ENCODE data around the gene ATXN7.

The ATXN7 gene

DNA sequence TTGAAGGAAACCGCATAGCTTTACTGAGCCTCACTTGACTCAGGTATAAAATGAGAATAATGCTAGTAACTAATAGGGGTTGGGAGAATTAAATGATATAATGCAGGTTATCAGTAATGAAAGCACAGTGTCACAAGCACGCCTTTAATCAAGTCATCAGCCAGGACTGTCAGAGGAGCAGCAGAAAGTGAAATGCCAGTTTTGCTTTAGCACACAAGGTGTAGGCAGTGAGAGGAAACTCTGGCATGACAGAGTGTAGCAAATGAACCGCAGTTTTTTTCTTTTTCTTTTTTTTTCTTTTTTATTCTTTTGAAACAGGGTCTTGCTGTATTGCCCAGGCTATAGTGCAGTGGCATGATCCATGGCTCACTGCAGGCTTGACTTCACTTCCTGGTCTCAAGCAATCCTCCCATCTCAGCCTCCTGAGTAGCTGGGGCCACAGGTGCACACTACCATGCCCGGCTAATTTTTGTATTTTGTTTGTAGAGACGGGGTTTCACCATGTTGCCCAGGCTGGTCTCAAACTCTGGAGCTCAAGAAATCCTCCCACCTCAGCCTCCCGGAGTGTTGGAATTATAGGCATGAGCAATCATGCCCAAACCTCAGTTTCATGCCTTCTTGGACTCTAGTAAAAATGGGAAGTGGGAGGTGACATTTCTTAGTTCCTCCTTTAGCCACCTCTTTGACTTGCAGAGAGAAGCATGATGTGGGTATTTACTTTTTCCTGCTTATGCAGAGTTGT is 58.2 kb downstream of the ATXN7 start:
- TF ChIP-seq, protein P1, sequence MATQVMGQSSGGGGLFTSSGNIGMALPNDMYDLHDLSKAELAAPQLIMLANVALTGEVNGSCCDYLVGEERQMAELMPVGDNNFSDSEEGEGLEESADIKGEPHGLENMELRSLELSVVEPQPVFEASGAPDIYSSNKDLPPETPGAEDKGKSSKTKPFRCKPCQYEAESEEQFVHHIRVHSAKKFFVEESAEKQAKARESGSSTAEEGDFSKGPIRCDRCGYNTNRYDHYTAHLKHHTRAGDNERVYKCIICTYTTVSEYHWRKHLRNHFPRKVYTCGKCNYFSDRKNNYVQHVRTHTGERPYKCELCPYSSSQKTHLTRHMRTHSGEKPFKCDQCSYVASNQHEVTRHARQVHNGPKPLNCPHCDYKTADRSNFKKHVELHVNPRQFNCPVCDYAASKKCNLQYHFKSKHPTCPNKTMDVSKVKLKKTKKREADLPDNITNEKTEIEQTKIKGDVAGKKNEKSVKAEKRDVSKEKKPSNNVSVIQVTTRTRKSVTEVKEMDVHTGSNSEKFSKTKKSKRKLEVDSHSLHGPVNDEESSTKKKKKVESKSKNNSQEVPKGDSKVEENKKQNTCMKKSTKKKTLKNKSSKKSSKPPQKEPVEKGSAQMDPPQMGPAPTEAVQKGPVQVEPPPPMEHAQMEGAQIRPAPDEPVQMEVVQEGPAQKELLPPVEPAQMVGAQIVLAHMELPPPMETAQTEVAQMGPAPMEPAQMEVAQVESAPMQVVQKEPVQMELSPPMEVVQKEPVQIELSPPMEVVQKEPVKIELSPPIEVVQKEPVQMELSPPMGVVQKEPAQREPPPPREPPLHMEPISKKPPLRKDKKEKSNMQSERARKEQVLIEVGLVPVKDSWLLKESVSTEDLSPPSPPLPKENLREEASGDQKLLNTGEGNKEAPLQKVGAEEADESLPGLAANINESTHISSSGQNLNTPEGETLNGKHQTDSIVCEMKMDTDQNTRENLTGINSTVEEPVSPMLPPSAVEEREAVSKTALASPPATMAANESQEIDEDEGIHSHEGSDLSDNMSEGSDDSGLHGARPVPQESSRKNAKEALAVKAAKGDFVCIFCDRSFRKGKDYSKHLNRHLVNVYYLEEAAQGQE (IDR thresholded peaks at IDR 0.05; ENCODE audit: insufficient read depth in 1 of 2, low read depth in 2 of 2, low read length in 2 of 2): no peak
- no peak for TF ChIP-seq SIN3A (IDR thresholded peaks at IDR 0.05; ENCODE audit: borderline replicate concordance, insufficient read depth, low read length)
- TF ChIP-seq TAF1 (IDR thresholded peaks at IDR 0.05; ENCODE audit: borderline replicate concordance, insufficient read depth, low read length): no peak
- TF ChIP-seq FOXP2 (optimal IDR thresholded peaks at IDR 0.05; ENCODE audit: borderline replicate concordance, extremely low read depth, extremely low read length, insufficient read depth): no peak
- TF ChIP-seq POLR2AphosphoS5 (IDR thresholded peaks at IDR 0.05; ENCODE audit: low read depth, low read length): no peak

DNA sequence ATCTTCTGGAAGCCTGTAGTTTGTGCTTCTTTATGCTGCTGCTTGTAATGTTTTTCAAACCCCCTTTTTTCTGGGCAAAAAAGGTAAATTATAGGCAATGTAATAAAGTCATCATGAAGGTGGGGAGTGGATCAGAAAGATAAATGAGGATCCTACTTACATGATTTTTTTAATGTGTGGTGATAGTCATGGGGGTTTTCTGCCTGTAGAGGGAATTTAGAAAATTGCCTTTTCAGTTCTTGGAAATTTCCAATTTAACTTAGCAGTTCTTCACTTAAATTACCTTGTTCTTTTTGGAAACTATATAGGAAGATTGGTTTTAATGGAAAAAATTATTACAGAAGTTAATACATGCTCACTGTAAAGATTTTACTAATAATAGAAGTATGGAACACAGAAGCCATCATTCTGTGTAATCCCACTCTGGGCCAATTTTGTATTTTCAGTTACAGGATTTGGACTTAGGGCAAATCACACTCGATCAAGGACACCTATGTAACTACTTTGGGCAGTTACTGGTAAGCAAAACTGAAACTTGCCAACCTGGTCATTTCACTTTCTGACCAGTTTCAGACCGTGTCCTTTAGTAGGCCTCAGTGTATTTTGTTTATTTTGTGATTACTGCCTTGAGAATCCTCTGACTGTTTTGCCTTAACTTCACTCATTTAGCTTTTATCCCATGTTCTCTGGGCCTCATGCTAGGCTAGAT is 59.0 kb downstream of the ATXN7 start:
- TF ChIP-seq, protein P1 (IDR thresholded peaks at IDR 0.05; ENCODE audit: insufficient read depth in 1 of 2, low read depth in 2 of 2, low read length in 2 of 2): no peak
- TF ChIP-seq POLR2AphosphoS5 (IDR thresholded peaks at IDR 0.05; ENCODE audit: low read depth, low read length) (no peak), SIN3A (IDR thresholded peaks at IDR 0.05; ENCODE audit: borderline replicate concordance, insufficient read depth, low read length) (no peak), FOXP2 (optimal IDR thresholded peaks at IDR 0.05; ENCODE audit: borderline replicate concordance, extremely low read depth, extremely low read length, insufficient read depth) (no peak), TAF1 (IDR thresholded peaks at IDR 0.05; ENCODE audit: borderline replicate concordance, insufficient read depth, low read length) (no peak)

DNA sequence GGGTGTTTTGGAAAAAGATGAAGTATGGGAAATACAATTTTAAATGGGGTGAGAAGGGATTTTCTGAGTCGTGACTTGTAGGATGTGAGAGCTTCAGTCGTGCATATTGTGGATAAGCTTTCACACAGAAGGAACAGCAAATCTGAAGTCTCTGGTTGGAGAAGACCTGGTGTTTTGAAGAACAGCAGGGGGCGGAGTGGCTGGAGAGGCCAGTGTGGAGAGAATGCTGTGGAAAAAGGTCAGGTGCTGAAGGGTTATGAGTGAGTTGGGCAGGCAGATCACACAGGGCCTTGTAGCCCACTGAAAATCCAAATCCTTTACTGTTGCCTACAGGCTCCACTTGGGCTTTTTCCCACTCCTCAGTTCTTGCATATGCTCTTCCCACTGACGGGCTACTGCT is 62.6 kb downstream of the ATXN7 start:
- TF ChIP-seq FOXP2 (optimal IDR thresholded peaks at IDR 0.05; ENCODE audit: borderline replicate concordance, extremely low read depth, extremely low read length, insufficient read depth) (no peak), POLR2AphosphoS5 (IDR thresholded peaks at IDR 0.05; ENCODE audit: low read depth, low read length) (no peak), SIN3A (IDR thresholded peaks at IDR 0.05; ENCODE audit: borderline replicate concordance, insufficient read depth, low read length) (no peak), TAF1 (IDR thresholded peaks at IDR 0.05; ENCODE audit: borderline replicate concordance, insufficient read depth, low read length) (no peak)
- TF ChIP-seq, protein P1 (IDR thresholded peaks at IDR 0.05; ENCODE audit: insufficient read depth in 1 of 2, low read depth in 2 of 2, low read length in 2 of 2): no peak

GRCh38 chr3:63927422-63928280 is 64.0 kb downstream of the ATXN7 start:
- TF ChIP-seq, protein P1 (IDR thresholded peaks at IDR 0.05; ENCODE audit: insufficient read depth in 1 of 2, low read depth in 2 of 2, low read length in 2 of 2): no peak
- TF ChIP-seq SIN3A (IDR thresholded peaks at IDR 0.05; ENCODE audit: borderline replicate concordance, insufficient read depth, low read length) (no peak), TAF1 (IDR thresholded peaks at IDR 0.05; ENCODE audit: borderline replicate concordance, insufficient read depth, low read length) (no peak), POLR2AphosphoS5 (IDR thresholded peaks at IDR 0.05; ENCODE audit: low read depth, low read length) (no peak), FOXP2 (optimal IDR thresholded peaks at IDR 0.05; ENCODE audit: borderline replicate concordance, extremely low read depth, extremely low read length, insufficient read depth) (no peak)

Measured in PFSK-1 (cell line).